ENCODE measurements around the gene TICRR.

The TICRR gene

DNA sequence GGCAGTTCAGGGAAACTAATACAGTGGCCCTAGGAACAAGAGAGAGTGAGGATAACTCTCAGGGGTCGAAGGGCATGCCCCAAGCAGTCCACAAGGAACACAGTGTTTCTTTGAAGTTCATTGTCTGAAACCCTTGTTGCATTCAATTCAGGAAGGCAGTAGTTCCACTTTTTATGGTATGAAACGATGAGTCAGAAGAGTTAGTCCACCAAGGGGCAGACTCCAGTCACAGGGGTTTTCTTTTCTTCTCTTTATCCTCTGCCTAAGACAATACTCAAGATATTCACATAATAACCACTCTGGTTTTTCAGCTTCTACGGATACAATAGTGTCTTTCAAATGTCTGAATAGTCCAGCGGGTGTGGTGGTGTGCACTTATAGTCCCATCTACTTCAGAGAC lies 23.7 kb upstream of the TICRR start:
- TF ChIP-seq, protein P1, sequence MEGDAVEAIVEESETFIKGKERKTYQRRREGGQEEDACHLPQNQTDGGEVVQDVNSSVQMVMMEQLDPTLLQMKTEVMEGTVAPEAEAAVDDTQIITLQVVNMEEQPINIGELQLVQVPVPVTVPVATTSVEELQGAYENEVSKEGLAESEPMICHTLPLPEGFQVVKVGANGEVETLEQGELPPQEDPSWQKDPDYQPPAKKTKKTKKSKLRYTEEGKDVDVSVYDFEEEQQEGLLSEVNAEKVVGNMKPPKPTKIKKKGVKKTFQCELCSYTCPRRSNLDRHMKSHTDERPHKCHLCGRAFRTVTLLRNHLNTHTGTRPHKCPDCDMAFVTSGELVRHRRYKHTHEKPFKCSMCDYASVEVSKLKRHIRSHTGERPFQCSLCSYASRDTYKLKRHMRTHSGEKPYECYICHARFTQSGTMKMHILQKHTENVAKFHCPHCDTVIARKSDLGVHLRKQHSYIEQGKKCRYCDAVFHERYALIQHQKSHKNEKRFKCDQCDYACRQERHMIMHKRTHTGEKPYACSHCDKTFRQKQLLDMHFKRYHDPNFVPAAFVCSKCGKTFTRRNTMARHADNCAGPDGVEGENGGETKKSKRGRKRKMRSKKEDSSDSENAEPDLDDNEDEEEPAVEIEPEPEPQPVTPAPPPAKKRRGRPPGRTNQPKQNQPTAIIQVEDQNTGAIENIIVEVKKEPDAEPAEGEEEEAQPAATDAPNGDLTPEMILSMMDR (IDR thresholded peaks at IDR 0.05; ENCODE audit: insufficient read depth, low read depth, low read length, missing control alignments), result no peak
- DNase-seq (ENCODE audit: low read depth), result peak; percentile 66
- no peak overlapping the region for H3K4me3 ChIP-seq (ENCODE audit: low read depth, low read length)

DNA sequence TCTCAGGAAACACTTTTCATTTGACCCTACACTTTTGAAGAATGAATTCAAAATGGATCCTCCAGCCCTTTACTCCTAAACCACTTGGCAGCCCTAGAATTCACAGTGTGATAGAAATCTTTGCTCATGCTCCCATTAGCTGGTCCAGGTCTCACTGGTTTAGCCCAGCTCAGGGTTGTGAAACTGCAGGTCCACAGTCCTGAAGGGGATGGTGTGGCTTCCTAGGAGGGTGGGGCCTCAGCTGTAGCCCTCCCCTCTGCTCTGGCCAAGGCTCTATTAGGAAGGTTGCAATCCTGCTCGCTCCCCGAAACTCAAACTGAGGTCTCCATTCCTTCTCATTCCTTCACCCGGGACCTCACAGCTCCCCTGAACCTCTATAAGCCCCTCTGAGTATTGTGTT lies 21.6 kb upstream of the TICRR start:
- no peak for DNase-seq (ENCODE audit: low read depth)
- no peak overlapping the region for H3K4me3 ChIP-seq (ENCODE audit: low read depth, low read length)
- TF ChIP-seq, protein P1 (IDR thresholded peaks at IDR 0.05; ENCODE audit: insufficient read depth, low read depth, low read length, missing control alignments), result no peak

DNA sequence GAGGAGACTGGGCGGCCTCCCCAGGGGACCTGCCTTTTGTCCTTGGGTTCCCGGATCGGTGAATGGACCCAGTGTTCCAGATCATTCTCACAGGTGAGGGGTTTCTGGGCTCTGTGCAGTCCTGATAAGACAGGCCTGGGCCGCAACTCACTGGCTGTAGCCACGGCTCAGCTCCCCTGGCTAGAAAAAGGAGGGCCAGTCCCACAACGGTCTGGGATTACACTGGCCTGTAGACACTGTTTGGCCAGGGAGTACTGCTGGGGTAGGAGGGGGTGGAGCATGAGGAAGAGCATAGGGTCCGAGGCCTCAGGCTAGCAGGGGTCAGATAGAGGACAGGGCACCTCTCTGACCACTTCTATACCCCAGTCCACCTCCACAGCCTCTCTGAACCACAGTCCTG lies 21.0 kb upstream of the TICRR start:
- no peak overlapping the region for H3K4me3 ChIP-seq (ENCODE audit: low read depth, low read length)
- TF ChIP-seq, protein P1 (IDR thresholded peaks at IDR 0.05; ENCODE audit: insufficient read depth, low read depth, low read length, missing control alignments), result no peak
- no peak for DNase-seq (ENCODE audit: low read depth)

DNA sequence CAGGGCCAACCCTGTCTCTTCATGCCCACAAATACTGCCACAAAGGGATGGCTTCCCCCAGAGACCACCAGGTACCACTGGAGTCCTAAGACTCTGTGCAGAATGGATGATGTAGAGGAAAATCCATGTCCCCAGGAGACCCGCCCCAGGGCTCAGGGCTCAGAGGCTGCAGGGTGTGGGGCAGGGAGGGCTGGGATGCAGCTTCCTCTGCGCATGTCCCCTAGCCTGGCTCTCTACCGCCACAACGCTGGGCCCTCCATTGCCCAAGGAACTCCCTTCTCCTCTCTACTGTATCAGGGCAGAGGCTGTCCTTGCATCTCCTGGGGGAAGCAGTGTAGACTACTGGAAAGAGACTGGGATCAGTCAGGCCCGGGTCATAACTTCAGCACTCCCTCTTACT lies 19.5 kb upstream of the TICRR start:
- no peak overlapping the region for H3K4me3 ChIP-seq (ENCODE audit: low read depth, low read length)
- no peak for DNase-seq (ENCODE audit: low read depth)
- TF ChIP-seq, protein P1 (IDR thresholded peaks at IDR 0.05; ENCODE audit: insufficient read depth, low read depth, low read length, missing control alignments), result no peak

DNA sequence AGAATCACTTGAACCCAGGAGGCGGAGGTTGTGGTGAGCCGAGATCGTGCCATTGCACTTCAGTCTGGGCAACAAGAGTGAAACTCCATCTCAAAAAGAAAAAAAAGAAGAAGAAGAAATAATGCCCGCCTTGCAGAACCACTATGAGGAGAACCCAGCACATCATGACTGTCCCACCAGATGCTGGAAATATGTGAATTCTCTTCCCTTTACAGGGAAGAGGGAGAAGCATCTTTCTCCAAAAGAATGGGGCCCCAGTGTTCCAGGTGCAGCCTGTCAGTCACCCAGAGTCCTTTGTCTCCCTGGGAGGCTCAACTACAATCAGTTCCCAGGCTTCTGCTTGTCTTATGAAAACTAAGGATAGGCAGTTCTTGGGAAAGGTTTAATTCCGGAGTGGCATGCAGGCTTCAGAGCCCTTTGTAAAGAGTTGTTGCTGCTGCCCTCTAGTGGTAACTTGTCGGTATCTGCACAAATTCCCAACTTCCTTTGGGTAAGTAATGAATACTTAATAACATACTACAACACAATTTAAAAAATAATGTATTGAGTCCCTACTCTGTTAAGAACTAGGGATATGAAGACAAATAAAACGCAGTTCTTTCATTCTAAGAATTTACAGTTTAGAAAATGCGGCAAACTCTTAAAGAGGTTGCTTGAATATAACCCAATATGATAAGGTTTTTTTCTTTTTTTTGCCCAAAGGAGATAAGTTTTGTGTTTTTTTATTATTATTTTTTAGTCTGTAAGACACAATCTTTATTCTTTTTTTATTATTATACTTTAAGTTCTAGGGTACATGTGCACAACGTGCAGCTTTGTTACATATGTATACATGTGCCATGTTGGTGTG lies 18.6 kb upstream of the TICRR start:
- TF ChIP-seq, protein P1 (IDR thresholded peaks at IDR 0.05; ENCODE audit: insufficient read depth, low read depth, low read length, missing control alignments), result peak; percentile 75
- H3K4me3 ChIP-seq (ENCODE audit: low read depth, low read length), result no peak overlapping the region
- peak; percentile 73 for DNase-seq (ENCODE audit: low read depth)

DNA sequence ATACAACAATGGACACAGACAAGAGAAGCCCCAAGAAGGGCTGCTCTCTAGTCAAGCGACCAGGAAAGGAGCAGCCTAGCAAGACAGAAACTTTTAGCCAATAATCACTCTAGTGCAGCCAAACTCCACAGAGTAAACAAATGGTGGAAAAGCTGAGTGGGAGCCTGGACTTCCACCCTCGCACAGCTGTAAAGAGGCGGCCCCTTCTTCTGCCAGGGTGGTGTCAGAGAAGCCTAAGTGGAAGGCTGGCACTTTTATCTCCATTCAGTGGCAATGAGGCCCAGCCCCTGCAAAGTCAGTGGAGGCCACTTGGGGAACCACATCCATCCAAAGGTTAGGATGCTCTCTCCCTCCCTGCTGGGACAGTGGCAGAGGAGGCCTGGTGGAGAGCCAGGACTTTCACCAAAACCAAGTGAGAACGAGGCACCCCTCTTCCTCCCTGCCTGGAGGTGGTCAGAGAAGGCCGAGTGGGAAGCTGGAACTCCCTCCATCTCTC lies 15.5 kb upstream of the TICRR start:
- TF ChIP-seq, protein P1 (IDR thresholded peaks at IDR 0.05; ENCODE audit: insufficient read depth, low read depth, low read length, missing control alignments), result no peak
- DNase-seq (ENCODE audit: low read depth), result no peak
- H3K4me3 ChIP-seq (ENCODE audit: low read depth, low read length), result no peak overlapping the region
